GF-D8 (cell line): ENCODE measurements around the gene CARNS1.

ENCODE experiments used
- DNase-seq: peaks from one replicate; lab custom pipeline; 2025; lab: John Stamatoyannopoulos, UW

CARNS1 gene

GRCh38 chr11:67376063-67376820 lies 39.2 kb upstream of the CARNS1 start:
- DNase-seq = no peak

GRCh38 chr11:67376873-67377808 lies 38.3 kb upstream of the CARNS1 start:
- no peak for DNase-seq

GRCh38 chr11:67378544-67378943 lies 36.9 kb upstream of the CARNS1 start:
- DNase-seq = no peak

GRCh38 chr11:67379061-67380058 lies 36.1 kb upstream of the CARNS1 start:
- no peak for DNase-seq

GRCh38 chr11:67381244-67381972 lies 34.1 kb upstream of the CARNS1 start:
- DNase-seq = peak; percentile 69

GRCh38 chr11:67382276-67383136 lies 33.0 kb upstream of the CARNS1 start:
- DNase-seq = peak; percentile 21

- no peak for DNase-seq
These were observed 30.6 kb upstream of the CARNS1 start for GRCh38 chr11:67384851-67385366.

- no peak for DNase-seq
These were observed 28.4 kb upstream of the CARNS1 start for GRCh38 chr11:67387069-67387468.

GRCh38 chr11:67387518-67387917 lies 28.0 kb upstream of the CARNS1 start:
- DNase-seq = no peak

GRCh38 chr11:67389477-67389876 lies 26.0 kb upstream of the CARNS1 start:
- no peak for DNase-seq

GRCh38 chr11:67390947-67391303 lies 24.6 kb upstream of the CARNS1 start:
- DNase-seq = no peak

GRCh38 chr11:67391304-67392182 lies 23.9 kb upstream of the CARNS1 start, which contains the start of gene RAD9A:
Gene RAD9A (plus strand): TSS chr11:67391986. CDS start chr11:67392045, 59 bp downstream.
- DNase-seq = peak; percentile 81

- no peak for DNase-seq
These were observed 23.2 kb upstream of the CARNS1 start for GRCh38 chr11:67392183-67392715.

GRCh38 chr11:67393437-67393836 lies 22.0 kb upstream of the CARNS1 start:
- no peak for DNase-seq

- no peak for DNase-seq
These were observed 21.5 kb upstream of the CARNS1 start for GRCh38 chr11:67393990-67394389.

GRCh38 chr11:67395555-67396258 lies 19.8 kb upstream of the CARNS1 start:
- no peak for DNase-seq

- DNase-seq = no peak
These were observed 19.3 kb upstream of the CARNS1 start for GRCh38 chr11:67396259-67396581.
